ENCODE data around the gene SINHCAF. TPM values are rescaled to one million over a fixed set of nuclear protein-coding genes. Genes with fewer than 3 reads are reported as not detected.
"Not testable (repeated sequence)": the region's sequence is repeated elsewhere in the genome, so short reads cannot be mapped to it uniquely, and the experiment has no call there.

The SINHCAF gene
- total RNA-seq, 1 donor from 2014 or later = 176 TPM

DNA sequence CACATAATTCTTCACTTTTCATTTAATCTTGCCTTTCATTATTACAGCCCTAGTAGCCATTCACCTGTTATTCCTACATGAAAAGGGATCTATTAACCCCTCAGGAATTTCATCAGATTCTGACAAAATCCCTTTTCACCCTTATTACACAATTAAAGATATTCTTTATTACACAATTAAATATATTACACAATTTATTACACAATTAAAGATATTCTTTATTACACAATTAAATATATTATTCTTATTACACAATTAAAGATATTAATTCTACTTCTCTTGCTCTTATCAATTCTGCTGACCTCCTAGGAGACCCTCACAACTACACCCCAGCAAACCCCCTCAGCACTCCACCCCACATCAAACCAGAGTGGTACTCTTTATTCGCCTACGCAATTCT lies 77.1 kb downstream of the SINHCAF start:
- no peaks in the 10 kb centered on the region for H3K27me3 Mint-ChIP-seq (ENCODE audit: low read depth)
- no peaks in the 10 kb centered on the region for H3K9me3 Mint-ChIP-seq
- no peak overlapping the region for H3K4me3 Mint-ChIP-seq
- no peak for DNase-seq (ENCODE audit: low read depth, low spot score)
- no peaks in the 10 kb centered on the region for H3K36me3 Mint-ChIP-seq (ENCODE audit: low read depth)
- TF ChIP-seq, protein P1, sequence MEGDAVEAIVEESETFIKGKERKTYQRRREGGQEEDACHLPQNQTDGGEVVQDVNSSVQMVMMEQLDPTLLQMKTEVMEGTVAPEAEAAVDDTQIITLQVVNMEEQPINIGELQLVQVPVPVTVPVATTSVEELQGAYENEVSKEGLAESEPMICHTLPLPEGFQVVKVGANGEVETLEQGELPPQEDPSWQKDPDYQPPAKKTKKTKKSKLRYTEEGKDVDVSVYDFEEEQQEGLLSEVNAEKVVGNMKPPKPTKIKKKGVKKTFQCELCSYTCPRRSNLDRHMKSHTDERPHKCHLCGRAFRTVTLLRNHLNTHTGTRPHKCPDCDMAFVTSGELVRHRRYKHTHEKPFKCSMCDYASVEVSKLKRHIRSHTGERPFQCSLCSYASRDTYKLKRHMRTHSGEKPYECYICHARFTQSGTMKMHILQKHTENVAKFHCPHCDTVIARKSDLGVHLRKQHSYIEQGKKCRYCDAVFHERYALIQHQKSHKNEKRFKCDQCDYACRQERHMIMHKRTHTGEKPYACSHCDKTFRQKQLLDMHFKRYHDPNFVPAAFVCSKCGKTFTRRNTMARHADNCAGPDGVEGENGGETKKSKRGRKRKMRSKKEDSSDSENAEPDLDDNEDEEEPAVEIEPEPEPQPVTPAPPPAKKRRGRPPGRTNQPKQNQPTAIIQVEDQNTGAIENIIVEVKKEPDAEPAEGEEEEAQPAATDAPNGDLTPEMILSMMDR (conservative IDR thresholded peaks at IDR 0.05) = no peak
- no peak overlapping the region for H3K27ac Mint-ChIP-seq (ENCODE audit: unreplicated experiment)
- no peaks in the 10 kb centered on the region for H3K4me1 Mint-ChIP-seq

DNA sequence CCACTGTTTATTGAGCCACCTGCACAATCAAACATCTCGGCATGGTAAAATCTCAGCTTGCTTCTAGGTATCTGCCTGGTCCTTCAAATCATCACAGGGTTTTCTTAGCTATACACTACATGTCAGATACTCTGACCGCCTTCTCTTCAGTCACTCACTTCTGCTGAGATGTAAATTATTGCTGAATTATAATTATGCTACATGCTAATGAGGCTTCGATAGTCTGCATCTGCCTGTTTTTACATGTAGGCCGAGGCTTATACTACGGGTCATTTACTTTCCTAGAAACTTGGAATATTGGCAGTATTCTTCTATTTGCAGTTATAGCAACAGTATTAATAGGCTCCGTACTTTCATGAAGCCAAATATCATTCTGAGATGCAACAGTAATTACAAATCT lies 77.6 kb downstream of the SINHCAF start:
- H3K9me3 Mint-ChIP-seq = no peaks in the 10 kb centered on the region
- DNase-seq (ENCODE audit: low read depth, low spot score) = no peak
- TF ChIP-seq, protein P1 (conservative IDR thresholded peaks at IDR 0.05) = no peak
- no peak overlapping the region for H3K27ac Mint-ChIP-seq (ENCODE audit: unreplicated experiment)
- H3K4me3 Mint-ChIP-seq = no peak overlapping the region
- H3K4me1 Mint-ChIP-seq = no peaks in the 10 kb centered on the region
- H3K36me3 Mint-ChIP-seq (ENCODE audit: low read depth) = no peaks in the 10 kb centered on the region
- H3K27me3 Mint-ChIP-seq (ENCODE audit: low read depth) = no peaks in the 10 kb centered on the region

DNA sequence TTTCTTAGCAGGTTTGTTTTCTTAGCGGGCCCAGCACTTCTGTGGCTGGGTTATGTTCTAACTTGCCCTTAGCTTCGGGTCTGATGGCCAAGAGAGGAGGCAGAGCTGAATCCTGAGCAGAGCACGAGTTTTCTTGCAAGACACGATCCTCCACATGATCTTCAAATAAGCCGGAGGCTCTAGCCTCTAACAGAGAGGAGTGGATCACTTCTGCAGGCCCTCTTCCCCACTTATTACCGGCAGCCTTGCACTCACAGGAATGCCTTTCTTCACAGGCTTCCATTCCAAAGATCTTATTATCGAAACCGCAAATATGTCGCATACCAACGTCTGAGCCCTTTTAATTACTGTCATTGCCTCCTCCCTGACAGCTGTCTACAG lies 79.5 kb downstream of the SINHCAF start:
- no peak overlapping the region for H3K4me3 Mint-ChIP-seq
- no peak overlapping the region for H3K27ac Mint-ChIP-seq (ENCODE audit: unreplicated experiment)
- H3K4me1 Mint-ChIP-seq = no peaks in the 10 kb centered on the region

DNA sequence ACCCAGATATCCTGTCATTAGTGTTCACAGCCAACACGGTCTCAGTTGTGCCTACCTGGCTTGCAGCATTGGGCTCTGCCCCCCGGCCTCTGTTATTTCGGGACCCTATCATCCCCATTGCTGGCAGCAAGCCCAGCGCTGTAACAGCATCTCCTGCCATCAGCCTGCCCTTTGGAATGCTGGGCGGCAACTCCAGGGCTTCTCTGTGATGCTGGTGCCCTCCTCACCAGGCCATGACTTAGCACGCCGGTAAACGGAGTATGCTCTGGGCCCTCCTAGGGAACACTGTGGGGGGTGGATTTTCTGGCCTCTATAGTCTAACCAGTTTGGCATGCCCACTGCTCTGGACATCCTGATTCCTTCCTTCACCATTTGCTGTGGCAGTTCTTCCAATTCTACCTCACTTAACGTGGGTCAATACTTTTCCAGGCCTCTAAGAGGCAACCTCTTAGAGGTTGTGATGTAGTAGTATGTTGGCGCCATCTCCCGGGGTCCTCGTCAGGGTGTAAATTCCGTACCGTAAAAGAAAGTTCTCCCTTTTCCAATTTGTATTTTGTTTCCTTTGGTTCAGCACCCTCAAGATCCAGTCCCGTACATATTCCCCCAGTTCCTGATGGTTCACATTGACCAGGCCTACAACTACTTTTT lies 80.0 kb downstream of the SINHCAF start:
- Mint-ChIP-seq H3K4me1 (no peaks in the 10 kb centered on the region), H3K27me3 (ENCODE audit: low read depth) (peaks cover 3% of the 10 kb centered on the region), H3K9me3 (no peaks in the 10 kb centered on the region), H3K27ac (ENCODE audit: unreplicated experiment) (no peak overlapping the region), H3K4me3 (no peak overlapping the region), H3K36me3 (ENCODE audit: low read depth) (no peaks in the 10 kb centered on the region)
- no peak for DNase-seq (ENCODE audit: low read depth, low spot score)
- TF ChIP-seq, protein P1 (conservative IDR thresholded peaks at IDR 0.05) = peak; percentile 61

More for the DNA sequence above, 79.5 kb downstream of the SINHCAF start:
- Mint-ChIP-seq H3K27me3 (ENCODE audit: low read depth) (peaks cover under 1% of the 10 kb centered on the region), H3K9me3 (no peaks in the 10 kb centered on the region), H3K36me3 (ENCODE audit: low read depth) (no peaks in the 10 kb centered on the region)
- TF ChIP-seq, protein P1 (conservative IDR thresholded peaks at IDR 0.05) = peak; percentile 11
- DNase-seq (ENCODE audit: low read depth, low spot score) = no peak

DNA sequence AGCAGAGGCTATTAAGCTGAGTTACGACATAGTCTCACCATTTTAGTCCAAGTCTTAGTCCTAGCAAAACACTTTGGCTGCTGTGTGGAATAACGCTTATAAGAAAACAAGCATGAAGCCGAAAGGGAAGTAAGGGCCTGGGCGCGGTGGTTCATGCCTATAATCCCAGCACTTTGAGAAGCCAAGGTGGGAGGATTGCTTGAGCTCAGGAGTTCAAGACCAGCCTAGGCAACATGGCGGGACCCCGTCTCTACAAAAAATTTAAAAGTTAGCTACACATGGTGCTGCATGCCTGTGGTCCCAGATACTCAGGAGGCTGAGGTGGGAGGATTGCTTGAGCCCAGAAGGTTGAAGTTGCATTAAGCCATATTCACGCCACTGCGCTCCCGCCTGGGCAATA lies 83.5 kb downstream of the SINHCAF start:
- peaks cover 17% of the 10 kb centered on the region for H3K27me3 Mint-ChIP-seq (ENCODE audit: low read depth)
- H3K9me3 Mint-ChIP-seq; H3K4me3 Mint-ChIP-seq; DNase-seq (ENCODE audit: low read depth, low spot score); H3K36me3 Mint-ChIP-seq (ENCODE audit: low read depth); H3K27ac Mint-ChIP-seq (ENCODE audit: unreplicated experiment); H3K4me1 Mint-ChIP-seq: not testable (repeated sequence)

DNA sequence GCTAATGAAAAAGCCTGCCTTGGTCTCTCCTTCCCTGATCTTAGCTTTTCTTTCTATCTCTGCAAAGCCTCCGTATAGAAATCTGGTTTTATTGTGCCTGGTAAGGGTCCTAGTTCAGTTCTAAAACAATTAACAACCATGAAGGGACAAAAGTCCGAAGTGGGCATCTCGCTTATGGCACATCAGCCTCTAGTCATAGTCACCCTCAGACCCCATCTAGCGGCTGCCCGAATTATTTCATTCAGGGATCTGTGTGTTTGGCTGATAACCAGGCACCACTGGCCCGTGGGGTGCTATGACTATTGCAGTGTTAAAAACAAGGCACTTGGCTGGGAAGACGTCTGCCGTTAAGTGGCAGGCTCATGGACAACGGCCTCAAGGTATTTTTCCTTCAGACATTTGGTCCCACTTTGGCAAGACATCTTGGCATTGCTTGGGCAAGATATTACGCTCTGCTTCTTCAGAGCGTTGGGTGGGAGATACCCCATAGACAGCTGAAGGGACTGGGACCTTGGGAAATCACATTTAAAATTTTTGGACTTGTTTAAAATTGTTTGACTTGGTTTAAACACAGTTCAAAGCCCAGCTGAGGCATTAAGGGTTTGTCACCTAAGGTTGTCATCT lies 87.1 kb downstream of the SINHCAF start:
- peaks cover 20% of the 10 kb centered on the region for H3K4me1 Mint-ChIP-seq
- no peak overlapping the region for H3K27ac Mint-ChIP-seq (ENCODE audit: unreplicated experiment)

DNA sequence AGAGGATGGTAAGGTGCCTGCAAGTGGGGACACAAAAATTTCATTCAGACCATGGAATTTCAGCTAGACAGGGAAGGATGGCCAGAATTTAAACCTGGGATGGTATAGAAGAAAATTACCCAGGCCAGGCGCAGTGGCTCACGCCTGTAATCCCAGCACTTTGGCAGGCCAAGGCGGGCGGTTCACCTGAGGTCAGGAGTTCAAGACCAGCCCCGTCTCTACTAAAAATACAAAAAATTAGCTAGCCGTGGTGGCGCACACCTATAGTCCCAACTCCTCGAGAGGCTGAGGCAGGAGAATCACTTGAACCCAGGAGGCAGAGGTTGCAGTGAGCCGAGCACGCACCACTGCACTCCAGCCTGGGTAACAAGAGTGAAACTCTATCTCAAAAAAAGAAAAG lies 87.6 kb downstream of the SINHCAF start:
- H3K9me3 Mint-ChIP-seq; H3K27ac Mint-ChIP-seq (ENCODE audit: unreplicated experiment); H3K4me3 Mint-ChIP-seq; H3K36me3 Mint-ChIP-seq (ENCODE audit: low read depth); DNase-seq (ENCODE audit: low read depth, low spot score): not testable (repeated sequence)
- Mint-ChIP-seq H3K4me1 (peaks cover 20% of the 10 kb centered on the region), H3K27me3 (ENCODE audit: low read depth) (peaks cover 31% of the 10 kb centered on the region)

More for the DNA sequence above, 87.1 kb downstream of the SINHCAF start:
- Mint-ChIP-seq H3K36me3 (ENCODE audit: low read depth) (no peaks in the 10 kb centered on the region), H3K4me3 (no peak overlapping the region), H3K27me3 (ENCODE audit: low read depth) (peaks cover 31% of the 10 kb centered on the region), H3K9me3 (no peaks in the 10 kb centered on the region)
- DNase-seq (ENCODE audit: low read depth, low spot score) = peak; percentile 73
- TF ChIP-seq, protein P1 (conservative IDR thresholded peaks at IDR 0.05) = peak; percentile 89

All from neural crest cell (in vitro differentiated cells).